ENCODE results near the gene ADI1.
A peak's percentile ranks its signal among the peaks of the same experiment; 100 is the strongest.

ADI1 gene

DNA sequence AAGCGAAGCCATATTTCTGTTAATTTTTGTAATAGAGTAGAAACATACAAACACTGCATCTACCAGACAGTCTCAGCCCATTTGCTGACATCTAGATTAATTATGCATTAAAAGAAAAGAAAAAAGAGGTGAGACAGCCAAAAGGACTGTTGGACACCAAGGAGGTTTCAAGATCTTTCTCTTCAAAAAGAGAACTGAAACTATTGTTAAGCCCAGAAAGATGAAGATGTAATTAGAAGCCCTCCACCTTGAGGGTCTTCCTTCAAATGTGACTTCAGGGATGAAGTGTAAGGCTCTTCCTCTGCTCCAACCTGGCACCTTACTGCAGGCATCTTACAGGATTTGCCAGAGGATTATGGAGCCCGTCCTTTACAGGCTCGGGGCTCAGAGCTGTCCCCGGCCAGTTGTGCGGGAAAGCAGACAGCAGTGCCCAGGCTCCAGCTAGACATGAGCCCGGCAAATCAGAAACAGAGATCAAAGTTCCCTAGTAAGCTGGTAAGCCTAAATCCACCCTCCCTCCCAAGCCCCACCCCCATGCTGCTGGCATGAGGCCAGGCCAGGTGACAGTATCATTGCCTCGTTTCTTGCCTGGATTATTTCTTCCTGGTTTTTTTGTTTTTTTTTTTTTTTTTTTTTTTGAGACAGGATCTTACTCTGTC, 38.9 kb downstream of the ADI1 start:
- no peak for DNase-seq (ENCODE audit: low spot score)

GRCh38 chr2:3479430-3480320, 39.7 kb downstream of the ADI1 start:
- DNase-seq (ENCODE audit: low spot score), result no peak

- no peak for DNase-seq (ENCODE audit: low spot score)
These were observed 40.4 kb downstream of the ADI1 start for GRCh38 chr2:3478846-3479385.

DNA sequence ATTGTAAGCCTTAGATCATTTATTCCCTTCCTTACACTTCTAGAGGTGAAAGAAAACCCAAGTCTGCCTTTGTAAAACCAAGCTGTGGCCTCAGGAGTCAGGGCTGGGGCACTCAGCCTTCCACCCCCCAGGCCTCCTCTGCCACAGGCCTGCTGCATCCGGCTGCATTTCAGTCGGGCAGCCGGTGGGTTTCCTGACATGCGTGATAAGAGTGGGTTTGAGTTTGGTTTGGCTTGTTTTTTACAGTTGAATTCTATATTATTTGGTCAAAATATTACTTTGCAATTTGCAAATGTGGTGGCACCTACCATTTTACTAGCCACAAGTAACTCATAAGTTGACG, 42.4 kb downstream of the ADI1 start:
- DNase-seq (ENCODE audit: low spot score), result no peak

DNA sequence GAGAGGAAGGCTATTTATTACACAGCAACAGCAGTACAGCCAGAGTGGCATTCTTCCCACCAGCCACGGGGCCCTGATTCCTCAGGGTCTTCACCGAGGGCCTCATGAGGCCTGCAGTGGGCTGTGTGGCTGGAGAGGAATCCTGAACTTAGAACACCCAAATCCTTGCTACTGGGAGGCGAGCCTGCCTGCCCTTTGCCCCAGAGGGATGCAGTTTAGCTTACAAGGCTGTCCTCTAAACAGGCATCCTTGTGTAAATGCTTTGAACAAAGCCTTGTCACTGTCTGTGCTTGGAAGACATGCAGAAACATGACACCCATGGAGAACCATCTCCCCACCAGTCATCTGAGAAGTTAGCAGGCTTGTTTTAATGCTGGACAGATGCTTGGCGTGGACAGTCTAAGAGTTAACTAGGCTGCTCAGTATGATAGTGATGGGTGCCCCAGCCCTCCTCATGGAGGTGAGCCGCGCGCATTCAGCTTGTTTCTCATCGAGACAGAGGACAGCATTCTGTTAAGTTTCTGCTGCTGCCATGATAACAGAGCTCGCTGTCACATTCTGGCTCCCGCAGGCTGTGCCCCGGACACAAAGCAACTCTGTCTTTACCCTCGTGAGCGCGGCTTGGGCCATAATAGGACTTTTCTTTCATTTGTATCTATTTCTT, 42.9 kb downstream of the ADI1 start:
- no peak for DNase-seq (ENCODE audit: low spot score)

DNA sequence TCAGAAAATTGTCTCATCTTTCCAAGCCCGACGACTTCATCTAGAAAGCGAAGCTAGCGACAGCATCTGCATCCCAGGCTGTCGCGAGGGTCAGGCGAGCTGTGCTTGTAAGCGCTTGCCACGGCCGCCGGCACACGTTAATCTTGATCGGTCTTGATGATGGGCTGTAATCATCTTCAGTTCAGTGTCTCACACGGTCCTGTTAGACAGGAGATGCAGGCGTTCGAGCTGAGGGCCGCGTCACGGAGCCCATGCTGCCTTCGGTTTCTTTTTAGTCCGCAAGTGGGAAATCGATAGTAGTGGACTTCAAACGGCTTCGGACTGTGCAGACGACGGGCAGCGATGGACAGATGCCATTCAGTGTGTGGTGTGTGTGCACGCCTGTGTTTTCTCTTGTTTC, 43.6 kb downstream of the ADI1 start:
- DNase-seq (ENCODE audit: low spot score), result no peak

GRCh38 chr2:3472966-3473365, 46.4 kb downstream of the ADI1 start:
- DNase-seq (ENCODE audit: low spot score), result peak; percentile 50

DNA sequence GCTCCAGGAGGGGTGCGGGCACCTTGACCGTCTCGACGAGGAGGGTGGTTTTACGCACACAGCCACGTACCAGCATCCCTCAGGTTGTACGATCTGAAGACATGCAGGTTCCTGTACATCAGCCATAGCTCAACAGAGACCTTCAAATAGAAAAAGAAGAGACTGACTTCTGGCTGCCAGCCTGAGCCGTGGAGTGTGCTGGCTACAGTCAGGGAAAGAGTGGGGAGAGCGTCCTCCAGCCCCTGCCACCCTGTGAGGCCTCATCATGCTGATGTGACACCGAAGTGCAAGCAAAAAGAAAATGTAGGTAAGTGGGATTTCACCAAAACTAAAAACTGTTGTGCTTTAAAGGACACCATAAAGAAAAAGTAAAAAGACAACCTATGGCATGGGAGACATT, 47.0 kb downstream of the ADI1 start:
- no peak for DNase-seq (ENCODE audit: low spot score)

GRCh38 chr2:3470856-3471737, 48.2 kb downstream of the ADI1 start:
- peak; percentile 47 for DNase-seq (ENCODE audit: low spot score)

GRCh38 chr2:3470166-3470651, 49.1 kb downstream of the ADI1 start:
- DNase-seq (ENCODE audit: low spot score), result peak; percentile 78

DNA sequence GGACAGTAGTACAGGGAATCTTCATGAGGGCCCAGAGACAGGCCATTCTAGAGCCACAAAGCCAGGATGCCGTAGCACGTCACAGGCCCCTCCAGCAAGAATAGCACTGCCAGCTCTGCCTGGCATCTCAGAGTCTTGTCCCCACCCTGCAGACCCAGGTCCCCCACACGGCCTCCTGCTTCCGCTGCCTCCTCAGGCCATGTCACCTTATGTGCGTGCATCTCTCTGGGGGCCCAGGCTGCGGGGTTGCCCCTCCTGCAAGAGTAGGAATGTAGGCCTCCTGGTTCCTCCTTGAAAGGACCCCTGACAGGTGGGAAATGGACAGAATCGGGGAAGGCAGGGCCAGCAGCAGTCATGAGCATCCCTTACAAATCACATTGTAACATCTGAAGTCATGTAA, 49.8 kb downstream of the ADI1 start:
- DNase-seq (ENCODE audit: low spot score), result no peak

DNA sequence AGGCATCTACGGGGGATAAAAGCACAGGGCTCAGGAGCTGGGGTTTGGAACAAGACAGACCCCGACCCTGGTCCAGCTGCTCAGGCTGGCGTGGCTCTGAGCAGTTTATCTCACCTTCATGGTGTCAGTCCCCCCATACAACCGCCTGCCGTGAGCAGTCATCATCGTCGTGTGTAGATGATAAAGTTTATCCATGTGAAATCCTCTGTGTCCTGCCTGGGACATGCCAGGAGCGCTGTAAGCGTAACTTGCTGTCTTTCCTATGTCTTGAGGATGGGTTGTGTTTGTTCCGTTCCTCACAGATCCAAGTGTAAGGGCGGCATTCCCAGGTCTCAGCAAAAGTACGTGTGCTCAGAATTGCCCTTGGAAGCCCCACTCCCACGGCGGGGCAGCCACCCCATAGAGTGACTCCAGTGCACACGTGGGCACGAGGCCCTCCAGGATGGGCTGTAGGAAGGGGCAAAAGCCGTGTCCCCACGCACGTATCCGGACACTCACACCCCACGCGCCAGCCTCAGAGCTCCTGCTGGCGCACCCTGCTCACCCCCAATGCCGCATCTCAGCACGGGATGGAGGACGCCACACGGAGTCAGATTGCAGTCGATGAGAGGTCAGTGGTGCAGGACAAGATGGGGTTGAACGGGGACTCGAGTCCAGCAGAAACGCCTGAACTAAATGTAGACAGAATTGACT, 50.9 kb downstream of the ADI1 start:
- no peak for DNase-seq (ENCODE audit: low spot score)

GRCh38 chr2:3467654-3468053, 51.7 kb downstream of the ADI1 start:
- DNase-seq (ENCODE audit: low spot score), result no peak

GRCh38 chr2:3466966-3467365, 52.4 kb downstream of the ADI1 start:
- peak; percentile 85 for DNase-seq (ENCODE audit: low spot score)

DNA sequence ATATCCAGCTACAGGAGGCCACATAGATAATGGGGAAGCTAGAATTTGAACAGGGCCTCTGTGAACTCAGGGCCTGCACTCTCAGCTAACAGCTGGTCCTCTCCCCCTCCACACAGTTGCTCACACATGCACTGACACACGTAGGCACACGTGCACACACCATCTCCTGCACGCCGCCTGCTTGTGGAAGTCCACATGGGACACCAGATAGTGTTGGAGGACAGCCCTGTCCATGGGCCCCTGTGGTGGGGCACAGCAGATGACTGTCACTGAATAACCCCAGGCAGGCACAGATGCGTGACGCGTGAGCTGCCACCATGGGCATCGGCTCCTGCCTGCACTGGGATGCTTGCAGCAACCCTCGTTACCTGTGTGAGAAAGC, 52.9 kb downstream of the ADI1 start:
- DNase-seq (ENCODE audit: low spot score), result no peak

- no peak for DNase-seq (ENCODE audit: low spot score)
These were observed 53.4 kb downstream of the ADI1 start for GRCh38 chr2:3465844-3466481.

DNA sequence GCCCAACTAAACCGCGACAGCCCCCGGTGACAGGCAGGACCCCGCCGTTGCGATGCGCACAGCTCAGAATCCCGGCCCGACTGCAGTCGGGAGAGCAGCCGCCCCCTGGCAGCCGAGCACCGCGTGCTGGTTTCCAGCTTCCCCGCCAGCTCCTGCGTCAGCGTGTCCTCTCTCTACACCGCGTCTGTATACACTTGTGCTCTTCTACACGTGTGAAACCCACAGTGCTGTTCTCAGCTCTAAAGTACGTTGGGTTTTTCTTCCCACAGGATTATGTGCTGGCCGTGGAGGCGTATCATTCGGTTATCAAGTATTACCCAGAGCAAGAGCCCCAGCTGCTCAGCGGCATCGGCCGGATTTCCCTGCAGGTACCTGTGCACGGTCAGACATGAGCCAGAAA, 54.0 kb downstream of the ADI1 start:
- no peak for DNase-seq (ENCODE audit: low spot score)

- no peak for DNase-seq (ENCODE audit: low spot score)
These were observed 54.8 kb downstream of the ADI1 start for GRCh38 chr2:3464401-3465005.

DNA sequence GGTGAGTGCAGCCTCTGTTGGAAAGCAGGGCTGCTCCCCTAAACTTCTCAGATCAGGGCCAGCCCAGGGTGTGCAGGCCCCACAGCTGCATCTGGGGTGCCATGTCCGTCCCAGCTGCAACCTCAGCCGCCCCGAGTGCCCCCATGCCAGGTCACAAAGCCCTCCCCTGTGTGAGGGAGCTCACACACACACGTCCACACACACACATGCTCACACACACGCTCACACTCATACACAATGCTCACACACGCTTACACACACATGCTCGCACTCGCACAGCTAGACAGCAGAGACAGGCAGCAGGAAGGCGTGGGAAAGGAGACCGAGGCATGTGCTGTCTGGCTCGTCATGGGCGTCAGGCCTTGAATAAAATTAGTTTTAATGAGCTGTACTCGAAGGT, 55.4 kb downstream of the ADI1 start:
- DNase-seq (ENCODE audit: low spot score), result no peak

DNA sequence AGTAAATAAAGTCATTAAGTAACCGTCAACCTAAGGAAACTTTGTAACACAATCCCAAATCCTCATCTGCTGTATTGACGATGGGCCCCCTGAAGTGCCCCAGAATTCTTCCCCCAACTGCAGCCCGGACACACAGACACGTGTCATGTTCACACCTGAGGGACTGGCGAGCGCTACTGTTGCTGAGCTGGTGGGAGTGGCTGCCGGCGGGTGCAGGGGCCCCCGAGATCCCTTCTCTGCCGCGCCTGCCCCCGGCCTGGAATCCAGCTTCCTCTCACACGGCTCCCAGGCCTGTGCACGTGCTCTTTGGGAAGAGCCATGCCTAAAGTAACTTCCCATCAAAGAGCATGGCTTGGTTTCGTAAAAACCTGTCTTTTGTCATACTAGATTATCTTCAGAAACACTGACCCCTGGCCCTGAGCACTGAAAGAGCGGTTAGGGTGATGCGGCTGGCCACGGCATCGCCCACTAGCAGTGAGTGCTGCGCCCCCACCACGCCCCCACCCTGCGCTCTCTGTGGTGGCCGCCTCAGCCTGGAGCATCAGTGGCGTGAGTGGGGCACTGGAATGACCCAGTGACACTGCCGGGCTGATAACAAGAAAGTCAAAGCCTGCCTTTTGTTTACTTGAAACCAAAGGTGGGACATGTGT, 56.0 kb downstream of the ADI1 start:
- DNase-seq (ENCODE audit: low spot score), result no peak
